Erythroblast (primary cell): ENCODE data around the gene GIPC3.

ENCODE experiments used
- GATA1 ChIP-seq: IDR thresholded peaks from 2 replicates; pipeline ENCODE4 v1.6.1; 2011; ENCODE audit warnings: low read depth, mild to moderate bottlenecking, control low read depth, low read length, moderate library complexity
- POLR2A ChIP-seq: IDR thresholded peaks from 2 replicates; pipeline ENCODE4 v1.6.1; 2011; ENCODE audit warnings: mild to moderate bottlenecking, low read length

- TF ChIP-seq POLR2A (no peak), GATA1 (no peak)
These were observed 30.4 kb downstream of the GIPC3 start for GRCh38 chr19:3615524-3616135.
